K562 (cell line): ENCODE results near the gene TRIM34. TPM values are rescaled to one million over a fixed set of nuclear protein-coding genes. Genes with fewer than 3 reads are reported as not detected.
A peak's percentile ranks its signal among the peaks of the same experiment; 100 is the strongest.
"Not testable (repeated sequence)": the region's sequence is repeated elsewhere in the genome, so short reads cannot be mapped to it uniquely, and the experiment has no call there.

ENCODE experiments used
- ATAC-seq: fragments of 200-7000 bp; cut with Tn5 transposase; 3 replicates; pipeline ENCODE4 v1.9.1; 2020; ENCODE audit warnings: moderate library complexity
- BruUV-seq: library from RNA; stranded (reverse); fragments of 400-500 nt; replicated peaks from 2 replicates; lab custom pipeline; 2021; lab: Mats Ljungman, UMichigan
- CTCF ChIA-PET: fragments of 300-600 bp; formaldehyde crosslinking; extraction: SDS; loops from one replicate; lab custom pipeline; 2021; ENCODE audit warnings: low intra/inter-chr PET ratio; lab: Yijun Ruan, JAX
- POLR2A ChIA-PET: fragments of 300-600, 350-650 bp; sonication (Branson Sonifier 250); formaldehyde crosslinking; extraction: SDS; loops from one replicate; lab custom pipeline; 2021; ENCODE audit warnings: antibody characterized with exemption, inconsistent platforms; lab: Yijun Ruan, JAX
- DNase-seq, 4 experiments: peaks; one replicate each; pipeline versions ENCODE4 v3.0.0 to v3.0.0-alpha.2; 2011 to 2018; ENCODE audit warnings: low spot score in 3 of 4, mixed read lengths in 3 of 4; ENCODE audit errors: extremely low read depth in 1 of 4
- FAIRE-seq: peaks from 2 replicates; lab custom pipeline; 2011; peaks lifted over from hg19 to GRCh38; lab: Jason Lieb, UNC
- H2AFZ ChIP-seq: 2 replicates; pipeline ENCODE4 v1.6.0; 2011; ENCODE audit warnings: low read depth, low read length, control low read depth, inconsistent platforms
- H3K27ac ChIP-seq: fragments of 200-600 bp; 3 replicates; pipeline ENCODE4 v1.8.0; 2011; ENCODE audit warnings: low read depth, mild to moderate bottlenecking, control low read depth, inconsistent platforms, low read length, moderate library complexity, mixed read lengths; ENCODE audit errors: extremely low read depth
- H3K27me3 ChIP-seq, 2 experiments: fragments of 300-600 bp in 1 of 2; 2 replicates in 1 of 2; 3 replicates in 1 of 2; pipeline versions ENCODE4 v1.6.0 to v1.8.0; 2011; ENCODE audit warnings: inconsistent platforms in 2 of 2, low read length in 2 of 2, mild to moderate bottlenecking in 1 of 2, mixed read lengths in 1 of 2, moderate library complexity in 1 of 2; ENCODE audit not compliant: control insufficient read depth in 2 of 2, insufficient read depth in 2 of 2
- H3K36me3 ChIP-seq: fragments of 300-600 bp; 3 replicates; pipeline ENCODE4 v1.8.0; 2011; ENCODE audit warnings: mild to moderate bottlenecking, low read length, inconsistent platforms; ENCODE audit not compliant: control insufficient read depth, insufficient read depth
- H3K4me1 ChIP-seq, 2 experiments: fragments of 200-600 bp in 1 of 2; replicated peaks in 1 of 2; 2 replicates in 1 of 2; 3 replicates in 1 of 2; pipeline versions ENCODE4 v1.5.1 to v1.8.0; 2011; ENCODE audit warnings: inconsistent platforms in 2 of 2, low read length in 2 of 2, mild to moderate bottlenecking in 1 of 2, mixed read lengths in 1 of 2, moderate library complexity in 1 of 2; ENCODE audit not compliant: control insufficient read depth in 2 of 2, insufficient read depth in 2 of 2
- H3K4me2 ChIP-seq: 2 replicates; pipeline ENCODE4 v1.6.1; 2011; ENCODE audit warnings: low read length, control low read depth, inconsistent platforms, mixed read lengths; ENCODE audit not compliant: insufficient read depth
- H3K4me3 ChIP-seq: fragments of 200-600 bp; sonication (generic), shearing (Covaris generic); 2 replicates; pipeline ENCODE4 v1.5.1; 2016; ENCODE audit warnings: control low read depth, inconsistent platforms
- H3K79me2 ChIP-seq: fragments of 200-600 bp; 3 replicates; pipeline ENCODE4 v1.8.0; 2011; ENCODE audit warnings: low read length, inconsistent platforms; ENCODE audit not compliant: control insufficient read depth, insufficient read depth
- H3K9ac ChIP-seq, 2 experiments: 2 replicates each; pipeline versions ENCODE4 v1.6.0 to v1.6.1; 2011; ENCODE audit warnings: low read depth in 2 of 2, low read length in 2 of 2, control low read depth in 1 of 2, inconsistent platforms in 1 of 2, mild to moderate bottlenecking in 1 of 2, mixed read lengths in 1 of 2; ENCODE audit not compliant: insufficient read depth in 1 of 2
- H3K9me1 ChIP-seq: one replicate; pipeline ENCODE4 v1.6.0; 2011; ENCODE audit warnings: inconsistent platforms, mild to moderate bottlenecking, low read length, moderate library complexity; ENCODE audit not compliant: control insufficient read depth, insufficient read depth
- H3K9me3 ChIP-seq: replicated peaks from 2 replicates; pipeline ENCODE4 v1.5.1; 2011; ENCODE audit warnings: low read depth, low read length, inconsistent platforms; ENCODE audit not compliant: control insufficient read depth, insufficient read depth
- H4K20me1 ChIP-seq: replicated peaks from 2 replicates; pipeline ENCODE4 v1.6.1; 2011; ENCODE audit warnings: low read length, inconsistent platforms, mixed read lengths; ENCODE audit not compliant: control insufficient read depth, insufficient read depth
- CBFA2T3 ChIP-seq: fragments of 450-650 bp; IDR thresholded peaks from 2 replicates; pipeline ENCODE4 v1.6.1; 2017
- E2F5 ChIP-seq: sonication (generic); formaldehyde crosslinking; IDR thresholded peaks from 2 replicates; pipeline ENCODE4 v1.8.0; 2022; ENCODE audit warnings: mild to moderate bottlenecking, missing genetic modification reagents
- JUN ChIP-seq, 2 experiments: sonication (generic) in 1 of 2; formaldehyde crosslinking in 1 of 2; IDR thresholded peaks; 2 replicates each; pipeline versions ENCODE4 v1.6.1 to v1.8.0; 2012 to 2022; ENCODE audit warnings: borderline replicate concordance in 2 of 2, mild to moderate bottlenecking in 2 of 2, improper control_type of control experiment in 1 of 2, low read depth in 1 of 2, low read length in 1 of 2, missing genetic modification reagents in 1 of 2
- KDM1A ChIP-seq, 2 experiments: fragments of 450-650 bp; IDR thresholded peaks; 2 replicates each; pipeline ENCODE4 v1.6.1; 2016; ENCODE audit warnings: mild to moderate bottlenecking in 2 of 2
- MCM2 ChIP-seq: fragments of 450-650 bp; IDR thresholded peaks from 2 replicates; pipeline ENCODE4 v1.6.1; 2017; ENCODE audit warnings: low read depth, mild to moderate bottlenecking
- ZBTB1 ChIP-seq: sonication (generic); formaldehyde crosslinking; IDR thresholded peaks from 2 replicates; pipeline ENCODE4 v1.8.1; 2023; ENCODE audit warnings: missing genetic modification reagents, low read depth, mild to moderate bottlenecking, borderline replicate concordance
- WGBS: fragments of 100-300 bp; shearing (Covaris generic); methylation state at CpG from one replicate; pipeline ENCODE4 v1.1.6; 2016; ENCODE audit warnings: low coverage, mixed read lengths; ENCODE audit not compliant: insufficient coverage; ENCODE audit errors: missing lambda C conversion rate; 5-methylcytosine and 5-hydroxymethylcytosine counted together
- in situ Hi-C: fragments of 300-500 bp; cut with MboI; formaldehyde crosslinking; loops from 4 replicates; pipeline ENCODE4 v1.15.0; 2018; ENCODE audit warnings: inconsistent platforms, mixed read lengths
- intact Hi-C: fragments of 100-400 bp; cut with micrococcal nuclease; formaldehyde crosslinking; loops from 2 replicates; pipeline ENCODE4 v1.14.2; 2022
- polyA plus RNA-seq, 8 experiments: library from polyadenylated mRNA; depleted of rRNA in 4 of 8; stranded (reverse) in 5 of 8; unstranded in 3 of 8; fragments of >200 nt; fragmentation: Nextera tagmentation in 2 of 8; fragmentation: Illumina TruSeq in 1 of 8; extraction: Ambion mirVana in 2 of 8; extraction: Trizol in 1 of 8; gene quantifications; 2 replicates each; pipeline versions ENCODE4 v1.2.1 to v1.2.3, GENCODE V29; 2011 to 2014; ENCODE audit warnings: inconsistent platforms in 1 of 8, missing spikeins in 1 of 8
- total RNA-seq, 7 experiments: library from RNA; depleted of rRNA in 6 of 7; stranded (reverse); fragments of >200 nt in 6 of 7; fragmentation: Illumina TruSeq in 2 of 7; extraction: Trizol in 2 of 7; gene quantifications; 2 replicates each; pipeline versions ENCODE4 v1.2.1 to v1.2.3, GENCODE V29; 2011 to 2021; ENCODE audit warnings: low replicate concordance in 1 of 7
- TF ChIP-seq, protein P1 (sequence below): sonication (generic); formaldehyde crosslinking; IDR thresholded peaks from 2 replicates; pipeline ENCODE4 v1.8.0; 2022; ENCODE audit warnings: mild to moderate bottlenecking, missing genetic modification reagents, borderline replicate concordance

TRIM34 gene
- total and polyA plus RNA-seq, 9 of the 15 experiments (the other 6 are each of a cell fraction or from before 2014, with no cell fraction given), result 0.31 to 2.9 (median 1.3) TPM

- H3K79me2 ChIP-seq, H4K20me1 ChIP-seq, H3K36me3 ChIP-seq, H3K9me1 ChIP-seq, ATAC-seq, FAIRE-seq, CTCF ChIA-PET, H3K27ac ChIP-seq, H3K9ac ChIP-seq, BruUV-seq, H3K4me2 ChIP-seq, H3K4me3 ChIP-seq, DNase-seq, H2AFZ ChIP-seq, H3K9me3 ChIP-seq, H3K27me3 ChIP-seq, H3K4me1 ChIP-seq: not testable (repeated sequence)
- in situ Hi-C loops (loop anchor here (10.0 kb wide), 1 partner anchor 282 kb away; the partner anchor contains the start of gene OR52E4), intact Hi-C loops (loop anchor here (5.0 kb wide), 1 partner anchor 85 kb away; the partner anchor contains the start of genes TRIM22 and TRIM5)
- POLR2A ChIA-PET, result interaction anchor here (0.7 kb wide), 1 partner anchor 458 kb away, joined by 3 read pairs; no protein-coding TSS in a partner anchor
- WGBS, result 74% methylated on average over 3 of the region's 4 CpGs
- TF ChIP-seq CBFA2T3, result 0 out of 2 replicates have a peak, but pooled peaks have one; percentile 7
- peak; percentile 39 to 60; a peak in 3 of 4 replicates for TF ChIP-seq KDM1A (IDR thresholded peaks at IDR 0.05)
Observed at GRCh38 chr11:5602791-5603190, 22.0 kb upstream of the TRIM34 start.

DNA sequence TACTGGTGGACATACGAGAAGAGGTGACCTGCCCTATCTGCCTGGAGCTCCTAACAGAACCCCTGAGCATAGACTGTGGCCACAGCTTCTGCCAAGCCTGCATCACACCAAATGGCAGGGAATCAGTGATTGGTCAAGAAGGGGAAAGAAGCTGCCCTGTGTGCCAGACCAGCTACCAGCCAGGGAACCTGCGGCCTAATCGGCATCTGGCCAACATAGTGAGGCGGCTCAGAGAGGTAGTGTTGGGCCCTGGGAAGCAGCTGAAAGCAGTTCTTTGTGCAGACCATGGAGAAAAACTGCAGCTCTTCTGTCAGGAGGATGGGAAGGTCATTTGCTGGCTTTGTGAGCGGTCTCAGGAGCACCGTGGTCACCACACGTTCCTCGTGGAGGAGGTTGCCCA is 21.5 kb upstream of the TRIM34 start:
- no peak overlapping the region for H3K27ac ChIP-seq
- in situ Hi-C loops (loop anchor here (10.0 kb wide), 1 partner anchor 281 kb away; the partner anchor contains the start of gene OR52E4), intact Hi-C loops (loop anchor here (5.0 kb wide), 1 partner anchor 84 kb away; the partner anchor contains the start of genes TRIM22 and TRIM5)
- ATAC-seq (no peak), DNase-seq (no peak), FAIRE-seq (no peak)
- no peak overlapping the region for H3K4me2 ChIP-seq
- CTCF ChIA-PET, result no interaction called here
- H2AFZ ChIP-seq, result no peak overlapping the region
- WGBS, result 68% methylated on average over 7 of the region's 8 CpGs
- H3K36me3 ChIP-seq, result peaks cover 5% of the 10 kb centered on the region; the same call in 2 of the 3 replicates
- peaks cover 3 to 6% of the 10 kb centered on the region in 2 experiments; a peak in 3 of 5 replicates for H3K4me1 ChIP-seq
- H3K4me3 ChIP-seq, result no peak overlapping the region
- H3K27me3 ChIP-seq, result no peaks in the 10 kb centered on the region
- no peaks in the 10 kb centered on the region for H3K9me1 ChIP-seq
- no peaks in the 10 kb centered on the region for H3K9me3 ChIP-seq
- no peaks in the 10 kb centered on the region; the same call in 2 of the 3 replicates for H3K79me2 ChIP-seq
- H4K20me1 ChIP-seq, result no peaks in the 10 kb centered on the region
- POLR2A ChIA-PET, result interaction anchor here (0.7 kb wide), 1 partner anchor 457 kb away, joined by 3 read pairs; no protein-coding TSS in a partner anchor
- H3K9ac ChIP-seq, result no peak overlapping the region
- BruUV-seq, result no TSS peak
- TF ChIP-seq ZBTB1 (CRISPR knock-in tag) (no peak), JUN (IDR thresholded peaks at IDR 0.05; ENCODE audit: borderline replicate concordance, low read depth, low read length) (no peak), JUN (CRISPR knock-in tag; IDR thresholded peaks at IDR 0.05; ENCODE audit: borderline replicate concordance) (no peak), E2F5 (no peak), MCM2 (no peak)
- TF ChIP-seq, protein P1, sequence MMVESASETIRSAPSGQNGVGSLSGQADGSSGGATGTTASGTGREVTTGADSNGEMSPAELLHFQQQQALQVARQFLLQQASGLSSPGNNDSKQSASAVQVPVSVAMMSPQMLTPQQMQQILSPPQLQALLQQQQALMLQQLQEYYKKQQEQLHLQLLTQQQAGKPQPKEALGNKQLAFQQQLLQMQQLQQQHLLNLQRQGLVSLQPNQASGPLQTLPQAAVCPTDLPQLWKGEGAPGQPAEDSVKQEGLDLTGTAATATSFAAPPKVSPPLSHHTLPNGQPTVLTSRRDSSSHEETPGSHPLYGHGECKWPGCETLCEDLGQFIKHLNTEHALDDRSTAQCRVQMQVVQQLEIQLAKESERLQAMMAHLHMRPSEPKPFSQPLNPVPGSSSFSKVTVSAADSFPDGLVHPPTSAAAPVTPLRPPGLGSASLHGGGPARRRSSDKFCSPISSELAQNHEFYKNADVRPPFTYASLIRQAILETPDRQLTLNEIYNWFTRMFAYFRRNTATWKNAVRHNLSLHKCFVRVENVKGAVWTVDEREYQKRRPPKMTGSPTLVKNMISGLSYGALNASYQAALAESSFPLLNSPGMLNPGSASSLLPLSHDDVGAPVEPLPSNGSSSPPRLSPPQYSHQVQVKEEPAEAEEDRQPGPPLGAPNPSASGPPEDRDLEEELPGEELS (CRISPR knock-in tag), result no peak
